K562 (cell line): ENCODE results near the gene DIAPH3. TPM values are rescaled to one million over a fixed set of nuclear protein-coding genes. Genes with fewer than 3 reads are reported as not detected.

ENCODE experiments used
- ATAC-seq: fragments of 200-7000 bp; cut with Tn5 transposase; 3 replicates; pipeline ENCODE4 v1.9.1; 2020; ENCODE audit warnings: moderate library complexity
- BruUV-seq: library from RNA; stranded (reverse); fragments of 400-500 nt; replicated peaks from 2 replicates; lab custom pipeline; 2021; lab: Mats Ljungman, UMichigan
- CTCF ChIA-PET: fragments of 300-600 bp; formaldehyde crosslinking; extraction: SDS; loops from one replicate; lab custom pipeline; 2021; ENCODE audit warnings: low intra/inter-chr PET ratio; lab: Yijun Ruan, JAX
- POLR2A ChIA-PET: fragments of 300-600, 350-650 bp; sonication (Branson Sonifier 250); formaldehyde crosslinking; extraction: SDS; loops from one replicate; lab custom pipeline; 2021; ENCODE audit warnings: antibody characterized with exemption, inconsistent platforms; lab: Yijun Ruan, JAX
- DNase-seq, 4 experiments: peaks; one replicate each; pipeline versions ENCODE4 v3.0.0 to v3.0.0-alpha.2; 2011 to 2018; ENCODE audit warnings: low spot score in 3 of 4, mixed read lengths in 3 of 4; ENCODE audit errors: extremely low read depth in 1 of 4
- FAIRE-seq: peaks from 2 replicates; lab custom pipeline; 2011; peaks lifted over from hg19 to GRCh38; lab: Jason Lieb, UNC
- H2AFZ ChIP-seq: 2 replicates; pipeline ENCODE4 v1.6.0; 2011; ENCODE audit warnings: low read depth, low read length, control low read depth, inconsistent platforms
- H3K27ac ChIP-seq: fragments of 200-600 bp; 3 replicates; pipeline ENCODE4 v1.8.0; 2011; ENCODE audit warnings: low read depth, mild to moderate bottlenecking, control low read depth, inconsistent platforms, low read length, moderate library complexity, mixed read lengths; ENCODE audit errors: extremely low read depth
- H3K27me3 ChIP-seq, 2 experiments: fragments of 300-600 bp in 1 of 2; 2 replicates in 1 of 2; 3 replicates in 1 of 2; pipeline versions ENCODE4 v1.6.0 to v1.8.0; 2011; ENCODE audit warnings: inconsistent platforms in 2 of 2, low read length in 2 of 2, mild to moderate bottlenecking in 1 of 2, mixed read lengths in 1 of 2, moderate library complexity in 1 of 2; ENCODE audit not compliant: control insufficient read depth in 2 of 2, insufficient read depth in 2 of 2
- H3K36me3 ChIP-seq: fragments of 300-600 bp; 3 replicates; pipeline ENCODE4 v1.8.0; 2011; ENCODE audit warnings: mild to moderate bottlenecking, low read length, inconsistent platforms; ENCODE audit not compliant: control insufficient read depth, insufficient read depth
- H3K4me1 ChIP-seq, 2 experiments: fragments of 200-600 bp in 1 of 2; replicated peaks in 1 of 2; 2 replicates in 1 of 2; 3 replicates in 1 of 2; pipeline versions ENCODE4 v1.5.1 to v1.8.0; 2011; ENCODE audit warnings: inconsistent platforms in 2 of 2, low read length in 2 of 2, mild to moderate bottlenecking in 1 of 2, mixed read lengths in 1 of 2, moderate library complexity in 1 of 2; ENCODE audit not compliant: control insufficient read depth in 2 of 2, insufficient read depth in 2 of 2
- H3K4me2 ChIP-seq: 2 replicates; pipeline ENCODE4 v1.6.1; 2011; ENCODE audit warnings: low read length, control low read depth, inconsistent platforms, mixed read lengths; ENCODE audit not compliant: insufficient read depth
- H3K4me3 ChIP-seq: fragments of 200-600 bp; sonication (generic), shearing (Covaris generic); 2 replicates; pipeline ENCODE4 v1.5.1; 2016; ENCODE audit warnings: control low read depth, inconsistent platforms
- H3K79me2 ChIP-seq: fragments of 200-600 bp; 3 replicates; pipeline ENCODE4 v1.8.0; 2011; ENCODE audit warnings: low read length, inconsistent platforms; ENCODE audit not compliant: control insufficient read depth, insufficient read depth
- H3K9ac ChIP-seq, 2 experiments: 2 replicates each; pipeline versions ENCODE4 v1.6.0 to v1.6.1; 2011; ENCODE audit warnings: low read depth in 2 of 2, low read length in 2 of 2, control low read depth in 1 of 2, inconsistent platforms in 1 of 2, mild to moderate bottlenecking in 1 of 2, mixed read lengths in 1 of 2; ENCODE audit not compliant: insufficient read depth in 1 of 2
- H3K9me1 ChIP-seq: one replicate; pipeline ENCODE4 v1.6.0; 2011; ENCODE audit warnings: inconsistent platforms, mild to moderate bottlenecking, low read length, moderate library complexity; ENCODE audit not compliant: control insufficient read depth, insufficient read depth
- H3K9me3 ChIP-seq: replicated peaks from 2 replicates; pipeline ENCODE4 v1.5.1; 2011; ENCODE audit warnings: low read depth, low read length, inconsistent platforms; ENCODE audit not compliant: control insufficient read depth, insufficient read depth
- H4K20me1 ChIP-seq: replicated peaks from 2 replicates; pipeline ENCODE4 v1.6.1; 2011; ENCODE audit warnings: low read length, inconsistent platforms, mixed read lengths; ENCODE audit not compliant: control insufficient read depth, insufficient read depth
- CBX3 ChIP-seq, 2 experiments: IDR thresholded peaks; 1 replicate in 1 of 2; 2 replicates in 1 of 2; pipeline ENCODE4 v1.6.1; 2012; ENCODE audit warnings: inconsistent platforms in 2 of 2, low read length in 2 of 2, borderline replicate concordance in 1 of 2, control low read depth in 1 of 2
- CEBPZ ChIP-seq: fragments of 150-350 bp; IDR thresholded peaks from 2 replicates; pipeline ENCODE4 v1.6.1; 2014; ENCODE audit warnings: low read depth, mild to moderate bottlenecking, low read length, borderline replicate concordance
- CREBBP ChIP-seq: IDR thresholded peaks from one replicate; pipeline ENCODE4 v1.6.1; 2012; ENCODE audit warnings: low read depth, mild to moderate bottlenecking, control low read depth, inconsistent platforms, low read length
- DPF2 ChIP-seq: fragments of 450-650 bp; IDR thresholded peaks from 2 replicates; pipeline ENCODE4 v1.6.1; 2016
- FOXP4 ChIP-seq: sonication (generic); formaldehyde crosslinking; IDR thresholded peaks from 2 replicates; pipeline ENCODE4 v1.8.0; 2022; ENCODE audit warnings: mild to moderate bottlenecking, missing genetic modification reagents, borderline replicate concordance
- LCOR ChIP-seq: sonication (generic); formaldehyde crosslinking; IDR thresholded peaks from 2 replicates; pipeline ENCODE4 v1.8.0; 2022; ENCODE audit warnings: mild to moderate bottlenecking, missing genetic modification reagents
- NFXL1 ChIP-seq: fragments of 450-650 bp; formaldehyde crosslinking; IDR thresholded peaks from 2 replicates; pipeline ENCODE4 v1.4.0; 2021; ENCODE audit warnings: mild to moderate bottlenecking
- NR2F6 ChIP-seq: fragments of 450-650 bp; formaldehyde crosslinking; IDR thresholded peaks from 2 replicates; pipeline ENCODE4 v1.4.0; 2020; ENCODE audit warnings: mild to moderate bottlenecking
- PATZ1 ChIP-seq: fragments of 250-450 bp; sonication (Bioruptor Pico); IDR thresholded peaks from 2 replicates; pipeline ENCODE4 v1.5.0; 2020; ENCODE audit warnings: mild to moderate bottlenecking, borderline replicate concordance
- SIN3B ChIP-seq: fragments of 450-650 bp; IDR thresholded peaks from 2 replicates; pipeline ENCODE4 v1.6.1; 2017; ENCODE audit warnings: low read depth, mild to moderate bottlenecking, moderate library complexity
- TAF9B ChIP-seq: fragments of 450-650 bp; IDR thresholded peaks from 2 replicates; pipeline ENCODE4 v1.6.1; 2018; ENCODE audit warnings: mild to moderate bottlenecking; ENCODE audit not compliant: partially characterized antibody
- ZC3H11A ChIP-seq: IDR thresholded peaks from 2 replicates; pipeline ENCODE4 v1.6.1; 2012; ENCODE audit warnings: low read depth, low read length, improper control_type of control experiment
- ZFPM2 ChIP-seq: fragments of 250-450 bp; sonication (Bioruptor Pico); IDR thresholded peaks from 2 replicates; pipeline ENCODE4 v1.5.1; 2022; ENCODE audit warnings: mild to moderate bottlenecking
- ZFX ChIP-seq: sonication (generic); formaldehyde crosslinking; IDR thresholded peaks from 2 replicates; pipeline ENCODE4 v1.8.0; 2022; ENCODE audit warnings: mild to moderate bottlenecking, missing genetic modification reagents, moderate library complexity
- ZNF431 ChIP-seq: sonication (generic); formaldehyde crosslinking; IDR thresholded peaks from 2 replicates; pipeline ENCODE4 v1.8.0; 2022; ENCODE audit warnings: mild to moderate bottlenecking, missing genetic modification reagents
- WGBS: fragments of 100-300 bp; shearing (Covaris generic); methylation state at CpG from one replicate; pipeline ENCODE4 v1.1.6; 2016; ENCODE audit warnings: low coverage, mixed read lengths; ENCODE audit not compliant: insufficient coverage; ENCODE audit errors: missing lambda C conversion rate; 5-methylcytosine and 5-hydroxymethylcytosine counted together
- in situ Hi-C: fragments of 300-500 bp; cut with MboI; formaldehyde crosslinking; loops from 4 replicates; pipeline ENCODE4 v1.15.0; 2018; ENCODE audit warnings: inconsistent platforms, mixed read lengths
- intact Hi-C: fragments of 100-400 bp; cut with micrococcal nuclease; formaldehyde crosslinking; loops from 2 replicates; pipeline ENCODE4 v1.14.2; 2022
- polyA plus RNA-seq, 8 experiments: library from polyadenylated mRNA; depleted of rRNA in 4 of 8; stranded (reverse) in 5 of 8; unstranded in 3 of 8; fragments of >200 nt; fragmentation: Nextera tagmentation in 2 of 8; fragmentation: Illumina TruSeq in 1 of 8; extraction: Ambion mirVana in 2 of 8; extraction: Trizol in 1 of 8; gene quantifications; 2 replicates each; pipeline versions ENCODE4 v1.2.1 to v1.2.3, GENCODE V29; 2011 to 2014; ENCODE audit warnings: inconsistent platforms in 1 of 8, missing spikeins in 1 of 8
- total RNA-seq, 7 experiments: library from RNA; depleted of rRNA in 6 of 7; stranded (reverse); fragments of >200 nt in 6 of 7; fragmentation: Illumina TruSeq in 2 of 7; extraction: Trizol in 2 of 7; gene quantifications; 2 replicates each; pipeline versions ENCODE4 v1.2.1 to v1.2.3, GENCODE V29; 2011 to 2021; ENCODE audit warnings: low replicate concordance in 1 of 7

DIAPH3 gene
- total and polyA plus RNA-seq, 9 of the 15 experiments (the other 6 are each of a cell fraction or from before 2014, with no cell fraction given): 9.0 to 18.7 (median 14.7) TPM

- TF ChIP-seq ZC3H11A: no peak
- TF ChIP-seq DPF2: no peak
- TF ChIP-seq FOXP4 (CRISPR knock-in tag): no peak
- no peak for TF ChIP-seq CEBPZ
These were observed 472.7 kb downstream of the DIAPH3 start (continued) for GRCh38 chr13:59690857-59691500.

- Histone ChIP-seq H3K4me2 (no peak overlapping the region), H3K4me1 (no peaks in the 10 kb centered on the region), H3K4me3 (no peak overlapping the region), H2AFZ (no peak overlapping the region), H3K36me3 (no peaks in the 10 kb centered on the region), H3K9ac (no peak overlapping the region), H4K20me1 (no peaks in the 10 kb centered on the region), H3K27ac (no peak overlapping the region), H3K9me3 (no peaks in the 10 kb centered on the region), H3K27me3 (no peaks in the 10 kb centered on the region), H3K79me2 (no peaks in the 10 kb centered on the region), H3K9me1 (no peaks in the 10 kb centered on the region)
- no TSS peak for BruUV-seq
- CTCF ChIA-PET: no interaction called here
- intact Hi-C loops (no loop called here), in situ Hi-C loops (no loop called here)
- ATAC-seq (no peak), FAIRE-seq (no peak), DNase-seq (no peak)
- WGBS: 86% methylated on average over 3 of the region's 4 CpGs
- POLR2A ChIA-PET: no interaction called here
- TF ChIP-seq ZFPM2 (CRISPR knock-in tag): no peak
- no peak for TF ChIP-seq NFXL1
- TF ChIP-seq PATZ1: no peak
- TF ChIP-seq TAF9B: no peak
- no peak for TF ChIP-seq LCOR (CRISPR knock-in tag)
- TF ChIP-seq ZNF431 (CRISPR knock-in tag): no peak
- no peak for TF ChIP-seq NR2F6 (CRISPR knock-in tag)
- TF ChIP-seq CBX3 (IDR thresholded peaks at IDR 0.05; ENCODE audit: borderline replicate concordance in 1 of 2, low read length in 2 of 2): no peak
- no peak for TF ChIP-seq SIN3B
- TF ChIP-seq ZFX (CRISPR knock-in tag): no peak
- TF ChIP-seq CREBBP: no peak
These were observed 474.7 kb downstream of the DIAPH3 start for GRCh38 chr13:59689057-59689456.
